Measurements from ENCODE around the gene MRGPRE. TPM values are rescaled to one million over a fixed set of nuclear protein-coding genes. Genes with fewer than 3 reads are reported as not detected.

Gene MRGPRE
- total and polyA plus RNA-seq, 7 donors = not detected

Other genes starting within 250 kb of the MRGPRE start
- gene NAP1L4, start 240.1 kb downstream of the MRGPRE start, total RNA-seq = 100 to 1,000 TPM; 143 to 153 (median 147) TPM
- gene NAP1L4, start 240.1 kb downstream of the MRGPRE start, polyA plus RNA-seq = 100 to 1,000 TPM; 121 to 140 (median 139) TPM
- 10 to 100 TPM; 24.2 to 65.8 (median 40.2) TPM for gene CARS1, start 175.0 kb downstream of the MRGPRE start, total RNA-seq
- gene CARS1, start 175.0 kb downstream of the MRGPRE start, polyA plus RNA-seq = 10 to 100 TPM; 37.8 to 78.6 (median 77.9) TPM
- gene OSBPL5, start 67.1 kb downstream of the MRGPRE start, total RNA-seq = 10 to 100 TPM in 2 of 4 donors, 1 to 10 TPM in 2; 6.9 to 12.4 (median 10.3) TPM
- 1 to 10 TPM; 3.4 to 5.0 (median 4.3) TPM for gene OSBPL5, start 67.1 kb downstream of the MRGPRE start, polyA plus RNA-seq
- gene MRGPRG, start 13.6 kb downstream of the MRGPRE start, total RNA-seq = not detected
- not detected for gene MRGPRG, start 13.6 kb downstream of the MRGPRE start, polyA plus RNA-seq
- 10 to 100 TPM in 3 of 4 donors, 1 to 10 TPM in 1; 8.9 to 14.9 (median 11.7) TPM for gene ZNF195, start 146.7 kb upstream of the MRGPRE start, total RNA-seq
- gene ZNF195, start 146.7 kb upstream of the MRGPRE start, polyA plus RNA-seq = 10 to 100 TPM in 2 of 3 donors, 1 to 10 TPM in 1; 8.6 to 14.8 (median 13.0) TPM